ENCODE data around the gene RSRC1.

The RSRC1 gene

GRCh38 chr3:158453004-158453403 is 343.1 kb downstream of the RSRC1 start:
- Histone ChIP-seq H2BK12ac (ENCODE audit: low read length) (no peak overlapping the region), H3K4me3 (ENCODE audit: low read length in 2 of 2) (no peak overlapping the region), H3K9me3 (replicated peaks in 1 of 2; ENCODE audit: control insufficient read depth in 2 of 2, insufficient read depth in 1 of 2, low read depth in 1 of 2, low read length in 2 of 2) (no peaks in the 10 kb centered on the region), H2AFZ (ENCODE audit: low read length) (no peak overlapping the region), H2BK5ac (ENCODE audit: low read length) (no peak overlapping the region), H3K14ac (ENCODE audit: low read length) (no peak overlapping the region), H3K27ac (replicated peaks; ENCODE audit: low read length) (no peak overlapping the region), H3K23ac (ENCODE audit: low read depth, low read length, poor library complexity) (no peak overlapping the region), H2BK120ac (ENCODE audit: low read depth, low read length) (no peak overlapping the region), H3K79me1 (ENCODE audit: low read depth, low read length) (no peaks in the 10 kb centered on the region), H4K91ac (ENCODE audit: low read depth, low read length, poor library complexity) (no peak overlapping the region), H3K9ac (ENCODE audit: low read depth, low read length, poor library complexity) (no peak overlapping the region), H2BK15ac (ENCODE audit: low read length) (no peak overlapping the region), H3K4me2 (ENCODE audit: insufficient read depth, low read length, poor library complexity, severe bottlenecking) (no peak overlapping the region), H3K18ac (ENCODE audit: low read length) (no peak overlapping the region), H3K36me3 (replicated peaks in 1 of 2; ENCODE audit: control insufficient read depth in 2 of 2, insufficient read depth in 2 of 2, low read length in 2 of 2) (no peaks in the 10 kb centered on the region), H3K4me1 (ENCODE audit: control insufficient read depth in 2 of 2, insufficient read depth in 1 of 2, low read depth in 1 of 2, low read length in 2 of 2) (no peaks in the 10 kb centered on the region), H4K8ac (ENCODE audit: low read depth, low read length) (no peak overlapping the region), H3K27me3 (ENCODE audit: control insufficient read depth in 3 of 3, insufficient read depth in 3 of 3, low read depth in 1 of 3, low read length in 3 of 3) (no peaks in the 10 kb centered on the region), H3K4ac (ENCODE audit: low read length) (no peak overlapping the region), H2AK5ac (ENCODE audit: low read depth, low read length) (no peak overlapping the region)
- no CpG with 5 or more reads among the region's 2 CpGs for WGBS, 2 donors (ENCODE audit: extremely low coverage in 2 of 2, insufficient read length in 2 of 2, insufficient replicate concordance in 1 of 2)
- no peak for DNase-seq (ENCODE audit: low spot score)

- Histone ChIP-seq H3K14ac (ENCODE audit: low read length) (no peak overlapping the region), H3K23ac (ENCODE audit: low read depth, low read length, poor library complexity) (no peak overlapping the region), H3K79me1 (ENCODE audit: low read depth, low read length) (no peaks in the 10 kb centered on the region), H2BK120ac (ENCODE audit: low read depth, low read length) (no peak overlapping the region), H2BK5ac (ENCODE audit: low read length) (no peak overlapping the region), H3K27ac (replicated peaks; ENCODE audit: low read length) (no peak overlapping the region), H3K4ac (ENCODE audit: low read length) (no peak overlapping the region), H2AK5ac (ENCODE audit: low read depth, low read length) (no peak overlapping the region), H2BK15ac (ENCODE audit: low read length) (no peak overlapping the region), H2AFZ (ENCODE audit: low read length) (no peak overlapping the region), H4K8ac (ENCODE audit: low read depth, low read length) (no peak overlapping the region), H3K18ac (ENCODE audit: low read length) (no peak overlapping the region), H3K4me1 (ENCODE audit: control insufficient read depth in 2 of 2, insufficient read depth in 1 of 2, low read depth in 1 of 2, low read length in 2 of 2) (no peaks in the 10 kb centered on the region), H3K27me3 (ENCODE audit: control insufficient read depth in 3 of 3, insufficient read depth in 3 of 3, low read depth in 1 of 3, low read length in 3 of 3) (no peaks in the 10 kb centered on the region), H2BK12ac (ENCODE audit: low read length) (no peak overlapping the region), H3K36me3 (replicated peaks in 1 of 2; ENCODE audit: control insufficient read depth in 2 of 2, insufficient read depth in 2 of 2, low read length in 2 of 2) (no peaks in the 10 kb centered on the region), H4K91ac (ENCODE audit: low read depth, low read length, poor library complexity) (no peak overlapping the region), H3K4me3 (ENCODE audit: low read length in 2 of 2) (no peak overlapping the region), H3K9ac (ENCODE audit: low read depth, low read length, poor library complexity) (no peak overlapping the region), H3K9me3 (replicated peaks in 1 of 2; ENCODE audit: control insufficient read depth in 2 of 2, insufficient read depth in 1 of 2, low read depth in 1 of 2, low read length in 2 of 2) (no peaks in the 10 kb centered on the region), H3K4me2 (ENCODE audit: insufficient read depth, low read length, poor library complexity, severe bottlenecking) (no peak overlapping the region)
- no peak for DNase-seq (ENCODE audit: low spot score)
Observed at GRCh38 chr3:158453865-158454264, 344.0 kb downstream of the RSRC1 start.

- Histone ChIP-seq H2BK120ac (ENCODE audit: low read depth, low read length) (no peak overlapping the region), H3K14ac (ENCODE audit: low read length) (no peak overlapping the region), H2BK15ac (ENCODE audit: low read length) (no peak overlapping the region), H3K4me1 (ENCODE audit: control insufficient read depth in 2 of 2, insufficient read depth in 1 of 2, low read depth in 1 of 2, low read length in 2 of 2) (no peaks in the 10 kb centered on the region), H3K4ac (ENCODE audit: low read length) (no peak overlapping the region), H2BK5ac (ENCODE audit: low read length) (no peak overlapping the region), H3K9ac (ENCODE audit: low read depth, low read length, poor library complexity) (no peak overlapping the region), H3K4me3 (ENCODE audit: low read length in 2 of 2) (no peak overlapping the region), H3K36me3 (replicated peaks in 1 of 2; ENCODE audit: control insufficient read depth in 2 of 2, insufficient read depth in 2 of 2, low read length in 2 of 2) (no peaks in the 10 kb centered on the region), H3K79me1 (ENCODE audit: low read depth, low read length) (no peaks in the 10 kb centered on the region), H3K18ac (ENCODE audit: low read length) (no peak overlapping the region), H3K23ac (ENCODE audit: low read depth, low read length, poor library complexity) (no peak overlapping the region), H3K9me3 (replicated peaks in 1 of 2; ENCODE audit: control insufficient read depth in 2 of 2, insufficient read depth in 1 of 2, low read depth in 1 of 2, low read length in 2 of 2) (no peaks in the 10 kb centered on the region), H4K8ac (ENCODE audit: low read depth, low read length) (no peak overlapping the region), H3K27ac (replicated peaks; ENCODE audit: low read length) (no peak overlapping the region), H2AK5ac (ENCODE audit: low read depth, low read length) (no peak overlapping the region), H4K91ac (ENCODE audit: low read depth, low read length, poor library complexity) (no peak overlapping the region), H2BK12ac (ENCODE audit: low read length) (no peak overlapping the region), H2AFZ (ENCODE audit: low read length) (no peak overlapping the region), H3K27me3 (ENCODE audit: control insufficient read depth in 3 of 3, insufficient read depth in 3 of 3, low read depth in 1 of 3, low read length in 3 of 3) (no peaks in the 10 kb centered on the region), H3K4me2 (ENCODE audit: insufficient read depth, low read length, poor library complexity, severe bottlenecking) (no peak overlapping the region)
- no peak for DNase-seq (ENCODE audit: low spot score)
- no CpG with 5 or more reads among the region's 5 CpGs for WGBS, 2 donors (ENCODE audit: extremely low coverage in 2 of 2, insufficient read length in 2 of 2, insufficient replicate concordance in 1 of 2)
Observed at GRCh38 chr3:158455406-158455805, 345.5 kb downstream of the RSRC1 start.

- no peak overlapping the region for H3K14ac ChIP-seq (ENCODE audit: low read length)
- H2BK120ac ChIP-seq (ENCODE audit: low read depth, low read length): no peak overlapping the region
Observed at GRCh38 chr3:158456114-158456513, 346.2 kb downstream of the RSRC1 start.

More at GRCh38 chr3:158456114-158456513, 346.2 kb downstream of the RSRC1 start:
- Histone ChIP-seq H2AFZ (ENCODE audit: low read length) (no peak overlapping the region), H2BK5ac (ENCODE audit: low read length) (no peak overlapping the region), H3K4ac (ENCODE audit: low read length) (no peak overlapping the region), H3K18ac (ENCODE audit: low read length) (no peak overlapping the region), H2BK12ac (ENCODE audit: low read length) (no peak overlapping the region), H3K9ac (ENCODE audit: low read depth, low read length, poor library complexity) (no peak overlapping the region), H2BK15ac (ENCODE audit: low read length) (no peak overlapping the region), H3K23ac (ENCODE audit: low read depth, low read length, poor library complexity) (no peak overlapping the region), H3K27me3 (ENCODE audit: control insufficient read depth in 3 of 3, insufficient read depth in 3 of 3, low read depth in 1 of 3, low read length in 3 of 3) (no peaks in the 10 kb centered on the region), H2AK5ac (ENCODE audit: low read depth, low read length) (no peak overlapping the region), H3K4me3 (ENCODE audit: low read length in 2 of 2) (no peak overlapping the region), H3K9me3 (replicated peaks in 1 of 2; ENCODE audit: control insufficient read depth in 2 of 2, insufficient read depth in 1 of 2, low read depth in 1 of 2, low read length in 2 of 2) (no peaks in the 10 kb centered on the region), H3K79me1 (ENCODE audit: low read depth, low read length) (no peaks in the 10 kb centered on the region), H4K91ac (ENCODE audit: low read depth, low read length, poor library complexity) (no peak overlapping the region), H3K36me3 (replicated peaks in 1 of 2; ENCODE audit: control insufficient read depth in 2 of 2, insufficient read depth in 2 of 2, low read length in 2 of 2) (no peaks in the 10 kb centered on the region), H4K8ac (ENCODE audit: low read depth, low read length) (no peak overlapping the region), H3K27ac (replicated peaks; ENCODE audit: low read length) (no peak overlapping the region), H3K4me2 (ENCODE audit: insufficient read depth, low read length, poor library complexity, severe bottlenecking) (no peak overlapping the region), H3K4me1 (ENCODE audit: control insufficient read depth in 2 of 2, insufficient read depth in 1 of 2, low read depth in 1 of 2, low read length in 2 of 2) (no peaks in the 10 kb centered on the region)
- no peak for DNase-seq (ENCODE audit: low spot score)
- no CpG with 5 or more reads among the region's 3 CpGs for WGBS, 2 donors (ENCODE audit: extremely low coverage in 2 of 2, insufficient read length in 2 of 2, insufficient replicate concordance in 1 of 2)

All from neuronal stem cell (in vitro differentiated cells).